Right lobe of liver (tissue), 6 donors: ENCODE data around the gene SLCO4A1. TPM values are rescaled to one million over a fixed set of nuclear protein-coding genes. Genes with fewer than 3 reads are reported as not detected.

Experiments used
- ATAC-seq, 4 donors: fragments of 200-7000 bp; cut with Tn5 transposase; one replicate each; pipeline ENCODE4 v1.9.1; 2020; ENCODE audit warnings: mild to moderate bottlenecking in 4 of 4, moderate library complexity in 4 of 4
- DNase-seq, 3 donors: peaks; one replicate each; pipeline ENCODE4 v3.0.0-alpha.2; 2020
- H3K27ac ChIP-seq, 3 donors: fragments of 200-600 bp; one replicate each; pipeline ENCODE4 v1.8.0; 2022
- H3K27me3 ChIP-seq, 2 donors: fragments of 200-600 bp; one replicate each; pipeline ENCODE4 v1.8.0; 2022
- H3K36me3 ChIP-seq, 4 donors: fragments of 200-600 bp; sonication (generic) in 1 of 4; one replicate each; pipeline versions ENCODE4 v1.5.1 to v1.8.0; 2017 to 2022; ENCODE audit warnings: control low read depth in 1 of 4
- H3K4me1 ChIP-seq, 4 donors: fragments of 200-600 bp; sonication (generic) in 1 of 4; one replicate each; pipeline versions ENCODE4 v1.5.1 to v1.8.0; 2017 to 2022; ENCODE audit warnings: control low read depth in 1 of 4
- H3K4me3 ChIP-seq, 3 donors: fragments of 200-600 bp; one replicate each; pipeline ENCODE4 v1.8.0; 2022
- H3K9me3 ChIP-seq, 4 donors: fragments of 200-600 bp; sonication (generic) in 1 of 4; one replicate each; pipeline versions ENCODE4 v1.5.1 to v1.8.0; 2017 to 2022; ENCODE audit warnings: control low read depth in 1 of 4
- CTCF ChIP-seq, 4 donors: fragments of 200-600 bp in 3 of 4; fragments of 450-650 bp in 1 of 4; IDR thresholded peaks; one replicate each; pipeline versions ENCODE4 v1.5.1 to v1.8.0; 2016 to 2022; ENCODE audit warnings: antibody characterized with exemption in 4 of 4, mild to moderate bottlenecking in 2 of 4
- POLR2A ChIP-seq: fragments of 450-650 bp; IDR thresholded peaks from one replicate; pipeline ENCODE4 v1.6.1; 2017; ENCODE audit warnings: antibody characterized with exemption, mild to moderate bottlenecking
- WGBS: methylation state at CpG from one replicate; pipeline ENCODE4 v1.1.6; 2018; ENCODE audit warnings: low coverage, low lambda C conversion rate; ENCODE audit not compliant: insufficient coverage; ENCODE audit errors: missing lambda C conversion rate; 5-methylcytosine and 5-hydroxymethylcytosine counted together
- intact Hi-C, 2 donors: fragments of 100-400 bp; cut with DNase I; formaldehyde crosslinking; loops; one replicate each; pipeline versions ENCODE4 v1.11.2 to v1.14.1; 2022
- total RNA-seq, 6 experiments: library from RNA; depleted of rRNA in 2 of 6; stranded (reverse); fragments of >200 nt in 2 of 6; fragmentation: NEBNext Ultra II Directional in 3 of 6; extraction: Animal tissue kit (Norgen Biotek cat#: 25700) in 3 of 6; gene quantifications; one replicate each; pipeline versions ENCODE4 v1.1.0 to v1.2.4, GENCODE V29; 2016 to 2023
- donor health status: DM: no; HTN: yes; CAD: no.
- donor health status: DM: no; HTN: no; CAD: no.
- donor health status: DM: no; HTN: no; CAD: no.
- donor health status: DM: no; HTN: yes; CAD: no.
- donor health status: DM: no; HTN: yes; CAD: no.

Gene SLCO4A1
- total RNA-seq, 6 experiments from 2014 or later = 0.93 to 8.8 (median 4.3) TPM

GRCh38 chr20:62598761-62599194, 43.5 kb upstream of the SLCO4A1 start:
- intact Hi-C loops = no loop called here
- H3K4me1 ChIP-seq = peaks cover 0 to 24% (median 10%) of the 10 kb centered on the region in 4 donors
- no peaks in the 10 kb centered on the region for H3K27me3 ChIP-seq
- no peaks in the 10 kb centered on the region for H3K9me3 ChIP-seq
- H3K27ac ChIP-seq = no peak overlapping the region
- DNase-seq (peak in 1 of 3 donors; percentile 20), ATAC-seq (no peak)
- H3K4me3 ChIP-seq = no peak overlapping the region
- no peaks in the 10 kb centered on the region for H3K36me3 ChIP-seq
- no CpG with 5 or more reads among the region's 13 CpGs for WGBS
- no peak for TF ChIP-seq POLR2A
- TF ChIP-seq CTCF (IDR thresholded peaks at IDR 0.05) = no peak

GRCh38 chr20:62599216-62600110, 42.8 kb upstream of the SLCO4A1 start:
- DNase-seq = peak in 1 of 3 donors; percentile 16
- Histone ChIP-seq H3K27me3 (no peaks in the 10 kb centered on the region), H3K36me3 (no peaks in the 10 kb centered on the region), H3K27ac (no peak overlapping the region), H3K4me1 (peaks cover 0 to 31% (median 11%) of the 10 kb centered on the region in 4 donors), H3K4me3 (no peak overlapping the region), H3K9me3 (no peaks in the 10 kb centered on the region)
- TF ChIP-seq POLR2A (no peak), CTCF (IDR thresholded peaks at IDR 0.05) (no peak)
- 80% methylated on average over 11 of the region's 34 CpGs for WGBS
- ATAC-seq = no peak
- intact Hi-C loops = no loop called here

- peaks cover 0 to 31% (median 11%) of the 10 kb centered on the region in 4 donors for H3K4me1 ChIP-seq
These were observed 41.1 kb upstream of the SLCO4A1 start for GRCh38 chr20:62601172-62601571.

GRCh38 chr20:62601714-62602113, 40.6 kb upstream of the SLCO4A1 start:
- no peaks in the 10 kb centered on the region for H3K9me3 ChIP-seq
- H3K36me3 ChIP-seq = no peaks in the 10 kb centered on the region
- ATAC-seq (no peak), DNase-seq (no peak)
- H3K27me3 ChIP-seq = no peaks in the 10 kb centered on the region
- WGBS = 38% methylated on average over 3 of the region's 3 CpGs
- TF ChIP-seq POLR2A (no peak), CTCF (IDR thresholded peaks at IDR 0.05) (no peak)
- peaks cover 0 to 31% (median 11%) of the 10 kb centered on the region in 4 donors for H3K4me1 ChIP-seq
- H3K4me3 ChIP-seq = no peak overlapping the region
- intact Hi-C loops = no loop called here
- H3K27ac ChIP-seq = peak overlapping the region in 2 of 3 donors; percentile 24 to 83

More at GRCh38 chr20:62601172-62601571, 41.1 kb upstream of the SLCO4A1 start:
- Histone ChIP-seq H3K27ac (peak overlapping the region in 2 of 3 donors; percentile 24 to 83), H3K4me3 (no peak overlapping the region), H3K9me3 (no peaks in the 10 kb centered on the region), H3K27me3 (no peaks in the 10 kb centered on the region), H3K36me3 (no peaks in the 10 kb centered on the region)
- intact Hi-C loops = no loop called here
- 35% methylated on average over 6 of the region's 6 CpGs for WGBS
- TF ChIP-seq POLR2A (no peak), CTCF (IDR thresholded peaks at IDR 0.05) (no peak)
- ATAC-seq (peak; percentile 22 to 49 (median 30)), DNase-seq (peak in 1 of 3 donors; percentile 21)
